GM23338 (cell line): ENCODE results near the gene SEPTIN8.
A peak's percentile ranks its signal among the peaks of the same experiment; 100 is the strongest.

Experiments
- CREB1 ChIP-seq: fragments of 250-450 bp; sonication (Bioruptor Pico); IDR thresholded peaks from 2 replicates; pipeline ENCODE4 v1.5.0; 2020; ENCODE audit warnings: low read depth, mild to moderate bottlenecking, moderate library complexity
- CTCF ChIP-seq, 2 experiments: fragments of 200-600 bp in 1 of 2; sonication (generic) in 1 of 2; conservative IDR thresholded peaks; 2 replicates each; pipeline versions ENCODE4 v1.5.1 to v1.6.1; 2016 to 2017; ENCODE audit warnings: antibody characterized with exemption in 2 of 2, low read depth in 2 of 2, mild to moderate bottlenecking in 2 of 2, moderate library complexity in 1 of 2
- ETS1 ChIP-seq: IDR thresholded peaks from 2 replicates; pipeline ENCODE4 v1.6.1; 2016; ENCODE audit warnings: antibody characterized with exemption
- EZH2 ChIP-seq: fragments of 200-600 bp; sonication (generic); IDR thresholded peaks from one replicate; pipeline ENCODE4 v1.8.0; 2017; ENCODE audit warnings: antibody characterized with exemption, mild to moderate bottlenecking, low read depth; ENCODE audit not compliant: unreplicated experiment
- EZH2phosphoT487 ChIP-seq: fragments of 200-600 bp; sonication (generic); IDR thresholded peaks from one replicate; pipeline ENCODE4 v1.8.1; 2018; ENCODE audit warnings: antibody characterized with exemption; ENCODE audit not compliant: unreplicated experiment
- JUNB ChIP-seq: IDR thresholded peaks from one replicate; pipeline ENCODE4 v1.6.1; 2016; ENCODE audit warnings: antibody characterized with exemption; ENCODE audit not compliant: unreplicated experiment
- POLR2AphosphoS5 ChIP-seq: IDR thresholded peaks from 2 replicates; pipeline ENCODE4 v1.6.1; 2016; ENCODE audit warnings: antibody characterized with exemption, low read depth
- REST ChIP-seq: IDR thresholded peaks from one replicate; pipeline ENCODE4 v1.6.1; 2018; ENCODE audit warnings: antibody characterized with exemption; ENCODE audit not compliant: unreplicated experiment
- ZNF114 ChIP-seq: fragments of 250-450 bp; sonication (Bioruptor Pico); IDR thresholded peaks from 2 replicates; pipeline ENCODE4 v1.5.0; 2020; ENCODE audit warnings: mild to moderate bottlenecking, moderate library complexity

- TF ChIP-seq CTCF (conservative IDR thresholded peaks at IDR 0.05; ENCODE audit: low read depth in 2 of 2): no peak
- no peak for TF ChIP-seq REST
- TF ChIP-seq EZH2: peak; percentile 66
- TF ChIP-seq POLR2AphosphoS5: no peak
- TF ChIP-seq EZH2phosphoT487: no peak
- no peak for TF ChIP-seq ZNF114 (CRISPR knock-in tag)
- TF ChIP-seq JUNB: no peak
- no peak for TF ChIP-seq ETS1
- no peak for TF ChIP-seq CREB1 (CRISPR knock-in tag)
These were observed 36.0 kb upstream of the SEPTIN8 start, which contains the start of gene SOWAHA for GRCh38 chr5:132812781-132813598.
